ENCODE measurements around the gene SYNJ2.

The SYNJ2 gene

DNA sequence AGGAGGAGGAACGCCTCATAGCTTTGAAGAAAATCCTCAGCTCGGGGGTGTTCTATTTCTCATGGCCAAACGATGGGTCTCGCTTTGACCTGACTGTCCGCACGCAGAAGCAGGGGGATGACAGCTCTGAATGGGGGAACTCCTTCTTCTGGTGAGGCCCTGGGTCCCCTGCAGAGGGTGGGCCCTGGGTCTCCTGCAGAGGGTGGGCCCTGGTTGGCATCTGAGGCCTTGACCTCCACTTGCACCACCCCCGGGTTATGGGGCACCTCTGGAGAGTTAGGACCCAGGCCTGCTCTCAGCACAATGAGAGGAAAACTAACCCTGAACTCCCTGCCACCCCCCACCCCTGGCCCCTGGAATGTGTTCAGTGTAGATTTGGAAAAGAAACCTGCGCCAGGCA, 47.2 kb downstream of the SYNJ2 start:
- DNase-seq (ENCODE audit: low read depth) = no peak

DNA sequence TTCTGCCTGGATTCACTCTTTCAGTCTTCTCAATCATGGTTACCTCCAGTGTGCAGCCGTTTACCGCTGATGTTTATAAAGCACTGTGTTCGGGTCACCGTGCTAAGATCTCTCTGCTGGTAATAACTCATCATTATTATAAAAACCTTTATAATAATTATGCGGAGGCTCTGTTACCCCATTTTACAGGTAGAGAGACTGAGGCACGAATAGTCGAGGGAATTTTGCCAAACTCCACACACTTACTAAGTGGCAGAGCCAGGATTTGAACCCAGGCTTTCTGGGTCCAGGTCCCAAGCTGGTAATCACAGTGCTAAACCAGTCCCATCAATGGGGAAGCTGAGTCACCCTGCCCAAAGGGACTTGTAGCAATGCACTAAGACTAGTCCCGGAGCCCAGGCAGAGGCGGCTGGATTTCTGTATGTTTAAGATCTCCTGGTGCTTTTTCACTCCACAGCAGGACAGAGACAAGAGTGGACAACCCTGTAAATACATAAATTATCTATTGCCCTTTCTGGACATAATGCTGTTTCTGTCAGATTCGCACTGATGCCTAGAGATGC, 48.1 kb downstream of the SYNJ2 start:
- no peak for DNase-seq (ENCODE audit: low read depth)

- no peak for DNase-seq (ENCODE audit: low read depth)
Observed at GRCh38 chr6:158030380-158031300, 49.0 kb downstream of the SYNJ2 start.

DNA sequence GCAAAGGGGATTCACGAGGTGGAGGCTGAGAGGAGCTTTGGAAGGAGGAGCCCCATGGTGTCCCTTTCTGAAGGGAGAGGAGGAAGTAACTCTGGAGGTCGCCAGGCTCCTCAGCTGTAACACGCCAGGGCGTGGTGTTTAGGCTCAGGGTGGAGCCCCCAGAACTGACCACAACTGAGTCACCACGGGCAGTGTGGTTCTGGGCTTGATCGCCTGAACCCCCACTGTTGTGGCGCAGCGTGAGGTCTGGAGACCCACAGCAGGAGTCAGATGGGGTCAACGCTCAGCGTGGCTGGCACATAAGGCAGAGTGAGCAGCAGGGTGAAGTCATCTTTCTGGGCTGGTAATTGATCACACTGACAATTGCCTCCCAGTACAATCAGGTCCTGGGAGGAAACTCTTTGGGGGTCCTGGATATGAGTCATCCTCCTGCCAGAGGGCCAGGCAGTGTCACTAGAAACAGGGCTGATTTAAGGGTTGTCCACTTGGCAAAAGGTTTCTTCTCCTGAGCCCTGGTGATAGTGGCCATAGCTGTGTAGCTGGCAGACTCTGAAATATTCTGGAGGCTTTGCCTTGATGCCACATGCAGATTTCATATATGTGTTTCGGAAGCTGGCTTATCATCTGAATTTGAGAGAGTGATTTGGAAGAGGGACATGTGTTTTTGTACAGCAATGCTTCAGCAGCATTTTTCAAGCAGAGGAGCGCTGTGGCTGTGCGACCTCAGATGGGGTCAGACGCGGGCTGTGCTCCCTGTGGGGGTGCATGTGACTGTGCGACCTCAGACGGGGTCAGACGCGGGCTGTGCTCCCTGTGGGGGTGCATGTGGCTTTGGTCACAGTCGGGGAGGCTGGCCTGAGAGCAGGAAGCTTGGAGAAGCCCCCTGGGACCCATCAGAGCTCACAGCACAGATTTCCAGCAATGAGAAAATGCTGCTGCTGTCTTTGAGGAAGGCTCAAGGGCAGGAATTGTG, 50.0 kb downstream of the SYNJ2 start:
- peak; percentile 89 for DNase-seq (ENCODE audit: low read depth)

- no peak for DNase-seq (ENCODE audit: low read depth)
Observed at GRCh38 chr6:158032354-158032733, 50.7 kb downstream of the SYNJ2 start.

DNA sequence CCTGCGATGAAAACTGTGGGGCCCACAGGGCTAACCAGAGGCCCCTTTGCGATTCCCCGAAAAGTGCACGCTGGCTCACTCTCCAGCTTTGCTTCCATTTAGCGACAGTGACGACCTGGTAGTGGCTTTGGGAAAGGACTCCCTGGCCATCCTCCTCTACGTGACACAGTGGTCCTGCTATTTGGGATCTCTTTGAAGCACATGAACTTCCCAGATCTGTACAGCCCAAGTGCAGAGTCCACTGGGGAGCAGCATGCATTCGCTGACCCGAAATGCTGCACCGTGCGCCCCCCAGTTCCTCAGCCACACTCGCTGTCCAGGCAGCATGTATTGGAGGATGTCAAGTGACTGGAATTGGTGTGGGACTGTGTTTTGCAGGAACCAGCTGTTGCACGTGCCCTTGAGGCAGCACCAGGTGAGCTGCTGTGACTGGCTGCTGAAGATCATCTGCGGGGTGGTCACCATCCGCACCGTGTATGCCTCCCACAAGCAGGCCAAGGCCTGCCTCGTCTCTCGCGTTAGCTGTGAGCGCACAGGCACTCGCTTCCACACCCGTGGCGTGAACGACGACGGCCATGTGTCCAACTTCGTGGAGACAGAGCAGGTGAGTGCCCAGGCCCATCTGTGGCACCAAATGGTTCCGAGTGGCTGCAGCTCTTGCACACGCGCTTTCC, 51.6 kb downstream of the SYNJ2 start:
- no peak for DNase-seq (ENCODE audit: low read depth)

GRCh38 chr6:158033751-158034702, 52.4 kb downstream of the SYNJ2 start:
- no peak for DNase-seq (ENCODE audit: low read depth)

- no peak for DNase-seq (ENCODE audit: low read depth)
Observed at GRCh38 chr6:158036261-158036660, 54.6 kb downstream of the SYNJ2 start.

GRCh38 chr6:158037021-158037420, 55.4 kb downstream of the SYNJ2 start:
- no peak for DNase-seq (ENCODE audit: low read depth)

DNA sequence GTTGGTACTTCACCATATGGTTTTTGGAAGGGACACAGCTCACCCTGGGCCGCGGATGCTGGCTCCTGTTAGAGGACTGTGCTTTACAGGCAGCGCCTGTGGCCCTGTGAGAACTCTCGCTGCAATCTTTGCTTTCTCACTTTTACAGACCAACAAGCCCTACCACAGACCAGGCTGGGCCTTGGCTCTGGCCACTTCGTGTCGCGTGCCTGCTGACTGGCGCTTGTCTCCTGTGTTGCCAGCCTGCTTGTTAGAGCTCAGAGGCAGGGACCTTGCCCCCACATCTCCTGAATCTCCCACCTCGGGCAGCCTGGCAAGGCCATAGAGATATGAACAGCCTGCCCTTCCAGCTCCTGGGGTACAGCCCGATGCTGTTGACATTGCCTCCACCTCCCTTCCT, 56.1 kb downstream of the SYNJ2 start:
- no peak for DNase-seq (ENCODE audit: low read depth)

DNA sequence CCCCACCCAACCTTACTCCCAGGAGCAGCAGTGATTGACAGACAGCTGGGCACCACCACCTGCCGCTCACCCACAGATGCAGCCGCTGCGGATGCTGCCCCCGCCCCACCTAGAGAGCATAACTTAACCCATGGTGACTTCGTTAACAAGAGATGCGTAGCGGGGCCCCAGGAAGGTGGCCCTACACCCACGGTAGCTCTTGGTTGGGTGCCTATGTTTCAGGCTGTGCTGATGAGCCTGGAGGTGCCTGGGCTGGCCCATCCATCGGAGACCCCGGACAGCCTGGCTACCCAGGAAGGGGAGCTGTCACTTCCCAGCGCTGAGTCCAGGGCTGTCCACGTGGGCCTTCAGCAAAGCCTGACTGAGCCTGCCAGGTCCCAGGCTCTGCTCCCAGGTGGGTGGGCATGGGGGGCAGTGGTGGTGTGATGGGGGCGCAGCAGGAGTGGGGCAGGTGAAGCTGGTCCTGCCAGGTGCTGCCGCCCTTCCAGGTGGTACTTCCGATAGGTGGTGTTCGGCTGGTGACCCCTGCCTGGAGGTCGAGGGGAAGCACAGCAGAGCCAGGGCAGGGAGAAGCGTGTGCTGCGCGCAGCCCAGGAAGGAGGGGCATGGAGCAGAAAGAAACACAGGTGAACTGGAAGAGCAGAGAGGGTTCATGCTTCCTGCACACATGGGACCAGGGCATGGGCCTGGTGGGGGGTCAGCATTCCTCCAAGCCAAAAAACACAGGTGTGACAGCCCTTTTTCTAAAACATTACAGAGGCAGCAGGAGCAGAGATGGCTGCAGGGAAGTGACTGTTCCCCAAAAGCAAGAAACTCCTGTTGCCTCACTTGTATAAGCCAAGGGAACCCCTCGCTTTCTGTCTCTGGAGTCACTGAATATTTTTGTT, 56.9 kb downstream of the SYNJ2 start:
- DNase-seq (ENCODE audit: low read depth) = no peak

- no peak for DNase-seq (ENCODE audit: low read depth)
Observed at GRCh38 chr6:158039178-158039557, 57.5 kb downstream of the SYNJ2 start.

- no peak for DNase-seq (ENCODE audit: low read depth)
Observed at GRCh38 chr6:158039571-158040050, 57.9 kb downstream of the SYNJ2 start.

DNA sequence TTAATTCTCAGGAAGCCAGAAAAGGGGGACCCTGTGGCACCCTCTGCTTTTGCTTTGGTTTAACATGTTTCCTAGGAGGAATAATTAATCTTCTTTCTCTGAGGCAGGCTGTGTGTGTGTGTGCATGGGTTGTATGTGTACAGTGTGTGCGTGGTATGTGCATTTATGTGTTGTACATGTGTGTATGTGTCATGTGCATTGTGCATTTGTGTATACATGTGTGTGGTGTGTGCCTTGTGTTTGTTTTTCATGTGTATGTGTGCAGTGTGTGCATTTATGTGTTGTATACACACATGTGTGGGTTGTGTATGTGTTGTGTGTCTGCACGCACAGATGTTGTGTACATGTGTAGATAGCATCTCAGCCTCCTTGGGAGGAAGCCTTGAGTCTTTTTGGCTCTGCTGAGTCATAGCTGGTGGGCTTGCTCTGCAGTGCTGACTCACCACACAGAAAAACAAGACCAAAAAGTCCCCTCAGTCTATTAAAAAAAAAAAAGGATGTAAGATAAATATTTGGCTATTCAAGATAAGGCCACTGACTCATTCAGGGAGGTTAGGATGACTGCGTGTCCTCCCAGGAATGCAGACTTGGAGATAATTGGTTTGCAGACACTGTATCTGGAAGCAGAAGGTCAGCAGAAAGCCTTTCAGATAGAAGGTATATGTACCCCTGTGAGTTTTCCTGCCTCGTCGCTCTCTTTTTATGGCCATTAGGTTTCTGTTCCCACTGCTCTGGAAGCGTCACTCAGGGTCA, 58.6 kb downstream of the SYNJ2 start:
- DNase-seq (ENCODE audit: low read depth) = peak; percentile 99

GRCh38 chr6:158040804-158041347, 59.2 kb downstream of the SYNJ2 start:
- no peak for DNase-seq (ENCODE audit: low read depth)

- no peak for DNase-seq (ENCODE audit: low read depth)
Observed at GRCh38 chr6:158041370-158041769, 59.7 kb downstream of the SYNJ2 start.

DNA sequence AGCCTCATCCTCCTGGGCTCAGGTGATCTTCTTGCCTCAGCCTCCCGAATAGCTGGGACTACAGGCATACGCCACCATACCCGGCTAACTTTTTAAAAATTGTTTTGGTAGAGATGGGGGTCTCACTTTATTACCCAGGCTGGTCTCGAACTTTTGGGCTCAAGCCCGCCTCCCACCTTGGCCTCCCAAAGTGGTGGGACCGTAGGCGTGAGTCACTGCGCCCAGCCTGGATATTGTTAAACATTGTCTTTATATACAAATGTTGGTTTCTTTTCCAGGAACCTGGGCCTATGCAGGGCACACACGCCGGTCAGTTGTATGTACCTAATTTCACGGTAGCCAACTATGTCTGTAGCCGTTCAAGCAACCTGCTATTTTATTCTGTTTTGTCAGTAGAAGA, 60.1 kb downstream of the SYNJ2 start:
- no peak for DNase-seq (ENCODE audit: low read depth)

DNA sequence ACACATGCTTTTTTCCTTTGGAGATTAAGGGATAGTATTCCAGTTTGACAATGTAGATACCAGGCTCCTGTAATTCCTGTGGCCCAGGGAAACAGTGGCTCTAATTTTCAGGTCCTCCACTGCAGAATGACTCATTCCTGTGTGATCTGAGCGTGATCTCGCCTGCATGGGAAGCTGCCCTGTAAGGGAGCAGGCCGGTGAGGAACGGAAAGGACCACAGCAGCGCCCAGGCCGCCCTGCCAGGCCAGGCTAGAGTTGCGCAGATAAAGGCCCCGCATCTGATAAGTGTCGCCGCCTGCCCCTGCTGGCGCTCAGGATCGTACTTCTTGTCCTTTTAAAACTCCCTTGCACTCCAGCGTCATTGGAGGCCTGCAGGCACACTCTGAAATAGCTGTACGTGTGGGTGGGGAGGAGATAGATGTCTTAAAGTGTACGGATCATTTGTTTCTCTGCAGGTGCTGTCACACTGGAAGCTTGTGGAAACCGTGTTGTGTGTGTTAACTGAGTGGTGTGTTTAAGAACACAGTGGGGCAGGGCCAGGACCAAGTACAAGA, 60.7 kb downstream of the SYNJ2 start:
- DNase-seq (ENCODE audit: low read depth) = no peak

All from CMK (cell line).